HEK293T (cell line): Measurements from ENCODE around the gene B9D2.

Experiments used
- CTCF ChIA-PET: fragments of 350-600 bp; formaldehyde crosslinking; extraction: SDS; loops from one replicate; lab custom pipeline; 2021; ENCODE audit warnings: antibody characterized with exemption, inconsistent platforms; lab: Yijun Ruan, JAX
- POLR2A ChIA-PET: fragments of 350-600 bp; formaldehyde crosslinking; extraction: SDS; loops from one replicate; lab custom pipeline; 2020; ENCODE audit warnings: antibody characterized with exemption, inconsistent platforms; lab: Yijun Ruan, JAX
- DNase-seq: peaks from one replicate; pipeline ENCODE4 v3.0.0; 2012; ENCODE audit warnings: mixed read lengths; ENCODE audit errors: extremely low spot score
- ARNT ChIP-seq: fragments of 450-650 bp; IDR thresholded peaks from 2 replicates; pipeline ENCODE4 v1.6.1; 2017; ENCODE audit warnings: mild to moderate bottlenecking
- BHLHE40 ChIP-seq: fragments of 450-650 bp; IDR thresholded peaks from 2 replicates; pipeline ENCODE4 v1.6.1; 2016; ENCODE audit warnings: mild to moderate bottlenecking, moderate library complexity, borderline replicate concordance
- CTBP1 ChIP-seq: fragments of 450-650 bp; IDR thresholded peaks from 2 replicates; pipeline ENCODE4 v1.6.1; 2016; ENCODE audit warnings: borderline replicate concordance
- ELF4 ChIP-seq: fragments of 450-650 bp; IDR thresholded peaks from 2 replicates; pipeline ENCODE4 v1.6.1; 2017; ENCODE audit warnings: antibody characterized with exemption
- FOXA1 ChIP-seq: fragments of 450-650 bp; IDR thresholded peaks from 2 replicates; pipeline ENCODE4 v1.6.1; 2016; ENCODE audit warnings: mild to moderate bottlenecking
- FOXK2 ChIP-seq: fragments of 450-650 bp; IDR thresholded peaks from 2 replicates; pipeline ENCODE4 v1.6.1; 2016; ENCODE audit warnings: mild to moderate bottlenecking
- FOXM1 ChIP-seq: fragments of 450-650 bp; IDR thresholded peaks from 2 replicates; pipeline ENCODE4 v1.6.1; 2017; ENCODE audit warnings: mild to moderate bottlenecking, borderline replicate concordance
- HDGF ChIP-seq: fragments of 450-650 bp; IDR thresholded peaks from 2 replicates; pipeline ENCODE4 v1.6.1; 2017; ENCODE audit warnings: antibody characterized with exemption, borderline replicate concordance
- L3MBTL2 ChIP-seq: fragments of 450-650 bp; conservative IDR thresholded peaks from 2 replicates; pipeline ENCODE4 v1.6.1; 2016; ENCODE audit warnings: mild to moderate bottlenecking
- LEF1 ChIP-seq: fragments of 450-650 bp; IDR thresholded peaks from 2 replicates; pipeline ENCODE4 v1.6.1; 2017; ENCODE audit warnings: mild to moderate bottlenecking, borderline replicate concordance
- NFRKB ChIP-seq: fragments of 450-650 bp; IDR thresholded peaks from 2 replicates; pipeline ENCODE4 v1.6.1; 2016; ENCODE audit warnings: mild to moderate bottlenecking, moderate library complexity
- SP1 ChIP-seq: fragments of 450-650 bp; IDR thresholded peaks from 2 replicates; pipeline ENCODE4 v1.6.1; 2017
- SUZ12 ChIP-seq: fragments of 450-650 bp; IDR thresholded peaks from 2 replicates; pipeline ENCODE4 v1.6.1; 2016; ENCODE audit warnings: mild to moderate bottlenecking
- TARDBP ChIP-seq: fragments of 450-650 bp; IDR thresholded peaks from 2 replicates; pipeline ENCODE4 v1.6.1; 2016
- ZNF384 ChIP-seq: fragments of 450-650 bp; IDR thresholded peaks from 2 replicates; pipeline ENCODE4 v1.6.1; 2016
- TF ChIP-seq, protein P1 (sequence below): fragments of 450-650 bp; IDR thresholded peaks from 2 replicates; pipeline ENCODE4 v1.6.1; 2016

B9D2 gene

GRCh38 chr19:41363371-41363752 lies 587 bp downstream of the B9D2 start:
- TF ChIP-seq ELF4: no peak
- TF ChIP-seq LEF1: no peak
- no peak for TF ChIP-seq ZNF384
- TF ChIP-seq ARNT: no peak
- no peak for TF ChIP-seq L3MBTL2
- TF ChIP-seq NFRKB: no peak
- TF ChIP-seq FOXK2: no peak
- no peak for TF ChIP-seq SUZ12
- TF ChIP-seq FOXA1: no peak
- TF ChIP-seq SP1: no peak
- no peak for TF ChIP-seq FOXM1
- no peak for DNase-seq
- ChIA-PET CTCF (interaction anchor here (0.7 to 1.3 kb wide), 3 partner anchors 11 to 179 kb away, joined by 3 to 4 read pairs (median 3); no protein-coding TSS in a partner anchor), POLR2A (interaction anchor here (0.6 to 3.6 kb wide), 5 partner anchors 10 to 509 kb away, joined by 3 to 51 read pairs (median 3); partner anchors contain the start of genes DMAC2 and TGFB1)

GRCh38 chr19:41362143-41362847 lies 1.7 kb downstream of the B9D2 start:
- ChIA-PET CTCF (interaction anchor here (0.7 kb wide), 1 partner anchor 368 kb away, joined by 3 read pairs; no protein-coding TSS in a partner anchor), POLR2A (interaction anchor here (3.1 to 3.6 kb wide), 2 partner anchors 9 to 77 kb away, joined by 19 to 51 read pairs; partner anchors contain the start of genes DMAC2 and TGFB1)
- TF ChIP-seq ZNF384: no peak
- no peak for DNase-seq

GRCh38 chr19:41359741-41360140 lies 4.2 kb downstream of the B9D2 start:
- TF ChIP-seq NFRKB: no peak
- TF ChIP-seq, protein P1, sequence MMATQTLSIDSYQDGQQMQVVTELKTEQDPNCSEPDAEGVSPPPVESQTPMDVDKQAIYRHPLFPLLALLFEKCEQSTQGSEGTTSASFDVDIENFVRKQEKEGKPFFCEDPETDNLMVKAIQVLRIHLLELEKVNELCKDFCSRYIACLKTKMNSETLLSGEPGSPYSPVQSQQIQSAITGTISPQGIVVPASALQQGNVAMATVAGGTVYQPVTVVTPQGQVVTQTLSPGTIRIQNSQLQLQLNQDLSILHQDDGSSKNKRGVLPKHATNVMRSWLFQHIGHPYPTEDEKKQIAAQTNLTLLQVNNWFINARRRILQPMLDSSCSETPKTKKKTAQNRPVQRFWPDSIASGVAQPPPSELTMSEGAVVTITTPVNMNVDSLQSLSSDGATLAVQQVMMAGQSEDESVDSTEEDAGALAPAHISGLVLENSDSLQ: no peak
- no peak for TF ChIP-seq TARDBP
- TF ChIP-seq LEF1: no peak
- no peak for TF ChIP-seq SP1
- no peak for TF ChIP-seq ELF4
- TF ChIP-seq CTBP1: no peak
- no peak for TF ChIP-seq SUZ12
- TF ChIP-seq BHLHE40: no peak
- no peak for TF ChIP-seq ZNF384
- TF ChIP-seq FOXA1: no peak
- TF ChIP-seq L3MBTL2: no peak
- no peak for TF ChIP-seq FOXK2
- TF ChIP-seq ARNT: no peak
- no peak for TF ChIP-seq FOXM1
- ChIA-PET POLR2A (no interaction called here), CTCF (no interaction called here)
- no peak for DNase-seq

DNA sequence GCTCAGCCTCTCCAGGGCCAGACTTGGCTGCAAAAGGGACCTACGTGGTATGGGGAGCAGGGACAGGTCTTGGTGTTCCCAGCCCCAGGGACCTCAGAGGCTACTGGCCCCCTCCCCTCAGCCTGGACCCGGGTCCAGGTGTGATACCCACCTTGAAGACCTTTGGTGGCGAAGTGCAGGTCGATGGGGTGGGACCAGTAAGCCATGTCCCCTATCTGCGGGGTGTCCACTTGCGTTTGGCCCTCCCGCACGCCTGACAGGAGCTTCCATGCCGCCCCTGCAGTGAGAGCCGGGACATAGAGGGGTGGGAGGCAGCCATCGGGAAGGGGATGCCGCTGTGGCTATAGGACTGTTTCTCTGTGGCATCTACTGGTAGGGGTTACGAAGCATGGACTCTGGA lies 6.2 kb downstream of the B9D2 start:
- no peak for TF ChIP-seq LEF1
- no peak for TF ChIP-seq L3MBTL2
- TF ChIP-seq, protein P1: no peak
- no peak for TF ChIP-seq SUZ12
- no peak for TF ChIP-seq ARNT
- ChIA-PET CTCF (no interaction called here), POLR2A (no interaction called here)
- no peak for DNase-seq

DNA sequence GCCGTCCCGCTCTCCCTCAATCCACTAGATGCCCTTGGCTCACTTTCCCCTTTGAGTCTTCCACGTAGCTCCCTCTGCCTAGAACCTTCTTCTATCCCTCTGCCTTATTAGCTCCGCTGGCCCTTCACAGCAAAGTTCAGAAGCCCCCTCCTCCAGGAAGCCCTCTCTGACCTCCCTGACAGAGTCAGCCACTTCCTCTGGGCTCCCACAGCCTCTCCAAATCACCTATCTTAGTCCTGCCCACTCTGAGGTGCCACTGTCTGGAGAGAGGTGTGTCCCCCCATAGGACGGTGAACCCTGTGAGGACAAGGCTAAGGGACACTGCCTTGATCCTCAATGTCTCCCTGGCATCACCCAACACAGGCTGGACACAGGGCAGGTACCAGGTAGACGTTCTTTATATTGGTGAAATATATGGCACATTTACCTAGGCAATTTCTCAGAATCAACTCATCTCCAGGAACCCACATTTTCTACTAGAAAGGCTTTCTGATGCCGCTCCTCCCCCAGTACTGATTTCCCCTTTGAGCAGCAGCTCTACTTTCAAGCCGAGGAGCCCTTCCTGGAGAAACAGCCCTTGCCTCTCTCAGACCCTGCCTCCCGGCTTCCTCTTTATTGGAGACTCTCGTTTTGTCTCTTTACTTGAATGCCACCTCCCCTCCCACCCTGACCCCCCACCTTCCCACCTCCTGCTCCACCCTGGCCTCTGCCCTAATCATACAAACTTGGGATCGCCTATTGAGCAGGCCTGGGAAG lies 6.8 kb downstream of the B9D2 start:
- no peak for DNase-seq
- CTCF ChIA-PET: no interaction called here
- TF ChIP-seq FOXA1 (no peak), SP1 (no peak), L3MBTL2 (no peak), FOXM1 (no peak), LEF1 (no peak), NFRKB (no peak), BHLHE40 (no peak), ZNF384 (no peak), TARDBP (no peak), HDGF (no peak), SUZ12 (no peak), ELF4 (no peak)
- TF ChIP-seq, protein P1: no peak
- POLR2A ChIA-PET: no interaction called here

DNA sequence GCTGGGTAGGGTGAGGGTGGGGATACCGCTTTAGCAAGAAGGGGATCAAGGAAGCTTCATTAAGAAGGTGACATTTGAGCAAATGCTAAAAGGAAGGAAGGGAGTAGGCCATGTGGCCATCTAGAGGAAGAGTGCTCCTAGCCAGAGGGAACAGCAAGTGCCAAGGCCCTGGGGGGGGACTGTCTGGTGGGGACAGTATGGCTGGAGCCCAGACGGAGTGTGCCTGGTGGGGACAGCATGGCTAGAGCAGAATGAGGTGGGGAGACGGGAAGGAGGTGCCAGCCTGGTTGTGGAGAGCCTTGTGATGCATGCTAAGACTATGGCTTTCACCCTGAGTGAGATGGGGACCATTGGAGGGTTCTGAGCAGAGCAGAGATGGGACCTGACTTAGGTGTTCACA lies 8.1 kb downstream of the B9D2 start:
- CTCF ChIA-PET: no interaction called here
- TF ChIP-seq L3MBTL2 (no peak), SP1 (no peak), CTBP1 (no peak), ZNF384 (no peak), LEF1 (no peak), FOXA1 (no peak), BHLHE40 (no peak), SUZ12 (no peak), HDGF (no peak), TARDBP (no peak), NFRKB (no peak), FOXM1 (no peak), ELF4 (no peak), FOXK2 (no peak), ARNT (no peak)
- TF ChIP-seq, protein P1: no peak
- no peak for DNase-seq
- POLR2A ChIA-PET: interaction anchor here (5.4 kb wide), 1 partner anchor 8 kb away, joined by 51 read pairs; the partner anchor contains the start of gene B9D2
